ENCODE data around the gene MED10.

DNA sequence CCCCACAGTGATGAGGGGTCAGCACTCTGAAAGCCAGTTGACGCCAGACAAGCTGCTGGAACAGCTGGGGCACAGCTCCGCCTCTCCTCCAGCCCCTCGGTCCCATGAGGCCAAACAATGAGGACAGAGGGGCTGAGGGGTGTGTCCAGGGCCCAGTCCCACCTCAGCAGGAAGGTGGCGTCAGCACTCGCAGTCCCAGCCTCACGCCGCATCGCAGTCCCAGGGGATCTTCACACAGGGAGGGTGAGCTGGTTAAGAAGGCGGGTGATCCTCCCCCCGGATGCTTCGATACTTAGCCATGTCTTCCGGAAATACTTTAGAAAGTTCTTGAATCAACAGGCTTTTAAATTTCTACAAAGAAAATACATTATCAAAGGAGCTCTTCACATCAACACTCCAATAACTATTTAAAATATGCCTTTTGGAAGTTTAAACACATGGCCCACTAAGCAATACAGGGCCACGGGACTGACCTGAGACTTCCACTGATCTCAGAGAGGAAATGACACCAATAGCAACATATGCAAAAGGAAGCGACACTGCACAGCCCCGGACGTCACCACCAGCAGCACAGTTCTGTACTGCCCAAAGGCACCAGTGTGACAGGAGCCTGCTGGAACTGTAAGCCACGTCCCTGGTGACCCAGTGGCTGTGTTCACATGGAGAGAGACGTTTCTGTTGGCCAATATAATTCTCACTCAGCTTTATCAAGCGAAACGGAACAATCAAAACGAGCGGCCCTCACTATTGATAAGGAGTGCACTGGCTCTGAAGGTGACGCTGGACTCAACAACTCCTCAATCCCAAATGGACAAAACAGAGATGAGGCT, 5.9 kb downstream of the MED10 start:
- TF ChIP-seq CTCF (IDR thresholded peaks at IDR 0.05), result no peak
- no peak for TF ChIP-seq SIN3A (IDR thresholded peaks at IDR 0.05; ENCODE audit: borderline replicate concordance, insufficient read depth, low read depth, low read length)
- TF ChIP-seq TCF7L2 (IDR thresholded peaks at IDR 0.05; ENCODE audit: low read depth, low read length), result no peak
- TF ChIP-seq, protein P1, sequence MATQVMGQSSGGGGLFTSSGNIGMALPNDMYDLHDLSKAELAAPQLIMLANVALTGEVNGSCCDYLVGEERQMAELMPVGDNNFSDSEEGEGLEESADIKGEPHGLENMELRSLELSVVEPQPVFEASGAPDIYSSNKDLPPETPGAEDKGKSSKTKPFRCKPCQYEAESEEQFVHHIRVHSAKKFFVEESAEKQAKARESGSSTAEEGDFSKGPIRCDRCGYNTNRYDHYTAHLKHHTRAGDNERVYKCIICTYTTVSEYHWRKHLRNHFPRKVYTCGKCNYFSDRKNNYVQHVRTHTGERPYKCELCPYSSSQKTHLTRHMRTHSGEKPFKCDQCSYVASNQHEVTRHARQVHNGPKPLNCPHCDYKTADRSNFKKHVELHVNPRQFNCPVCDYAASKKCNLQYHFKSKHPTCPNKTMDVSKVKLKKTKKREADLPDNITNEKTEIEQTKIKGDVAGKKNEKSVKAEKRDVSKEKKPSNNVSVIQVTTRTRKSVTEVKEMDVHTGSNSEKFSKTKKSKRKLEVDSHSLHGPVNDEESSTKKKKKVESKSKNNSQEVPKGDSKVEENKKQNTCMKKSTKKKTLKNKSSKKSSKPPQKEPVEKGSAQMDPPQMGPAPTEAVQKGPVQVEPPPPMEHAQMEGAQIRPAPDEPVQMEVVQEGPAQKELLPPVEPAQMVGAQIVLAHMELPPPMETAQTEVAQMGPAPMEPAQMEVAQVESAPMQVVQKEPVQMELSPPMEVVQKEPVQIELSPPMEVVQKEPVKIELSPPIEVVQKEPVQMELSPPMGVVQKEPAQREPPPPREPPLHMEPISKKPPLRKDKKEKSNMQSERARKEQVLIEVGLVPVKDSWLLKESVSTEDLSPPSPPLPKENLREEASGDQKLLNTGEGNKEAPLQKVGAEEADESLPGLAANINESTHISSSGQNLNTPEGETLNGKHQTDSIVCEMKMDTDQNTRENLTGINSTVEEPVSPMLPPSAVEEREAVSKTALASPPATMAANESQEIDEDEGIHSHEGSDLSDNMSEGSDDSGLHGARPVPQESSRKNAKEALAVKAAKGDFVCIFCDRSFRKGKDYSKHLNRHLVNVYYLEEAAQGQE (IDR thresholded peaks at IDR 0.05; ENCODE audit: insufficient read depth in 1 of 2, low read depth in 2 of 2, low read length in 1 of 2), result no peak
- no peak for TF ChIP-seq POLR2AphosphoS5 (IDR thresholded peaks at IDR 0.05; ENCODE audit: low read depth, low read length)
